Activated T-cell treated with anti-CD3 and anti-CD28 coated beads, Interleukin-2, amount 50 U/mL, for 24 hours (primary cell): ENCODE results near the gene PFKFB4.

Experiments used
- DNase-seq: peaks from one replicate; pipeline ENCODE4 v3.0.0-alpha.2; 2020
- H3K27ac Mint-ChIP-seq: 2 replicates; pipeline ENCODE4 v1.8.0; 2020; ENCODE audit warnings: mild to moderate bottlenecking, mixed read lengths
- H3K27me3 Mint-ChIP-seq: 2 replicates; pipeline ENCODE4 v1.8.0; 2020; ENCODE audit warnings: mixed read lengths
- H3K36me3 Mint-ChIP-seq: 2 replicates; pipeline ENCODE4 v1.8.0; 2020; ENCODE audit warnings: low read depth, mixed read lengths
- H3K4me1 Mint-ChIP-seq: 2 replicates; pipeline ENCODE4 v1.8.0; 2020; ENCODE audit warnings: low read depth, mixed read lengths
- H3K4me3 Mint-ChIP-seq: 2 replicates; pipeline ENCODE4 v1.8.0; 2020; ENCODE audit warnings: mild to moderate bottlenecking, moderate library complexity, mixed read lengths
- H3K9me3 Mint-ChIP-seq: 2 replicates; pipeline ENCODE4 v1.8.0; 2020; ENCODE audit warnings: mixed read lengths

PFKFB4 gene

GRCh38 chr3:48569808-48570450, 13.3 kb upstream of the PFKFB4 start:
- Mint-ChIP-seq H3K9me3 (no peaks in the 10 kb centered on the region), H3K27ac (no peak overlapping the region), H3K36me3 (no peaks in the 10 kb centered on the region), H3K27me3 (no peaks in the 10 kb centered on the region), H3K4me3 (no peak overlapping the region), H3K4me1 (peaks cover 3% of the 10 kb centered on the region)
- DNase-seq: no peak

GRCh38 chr3:48569400-48569799, 12.8 kb upstream of the PFKFB4 start:
- DNase-seq: no peak
- H3K4me1 Mint-ChIP-seq: peaks cover 3% of the 10 kb centered on the region
- no peak overlapping the region for H3K27ac Mint-ChIP-seq
- no peak overlapping the region for H3K4me3 Mint-ChIP-seq
- H3K36me3 Mint-ChIP-seq: no peaks in the 10 kb centered on the region
- H3K9me3 Mint-ChIP-seq: no peaks in the 10 kb centered on the region
- H3K27me3 Mint-ChIP-seq: no peaks in the 10 kb centered on the region

GRCh38 chr3:48568476-48568875, 11.9 kb upstream of the PFKFB4 start:
- Mint-ChIP-seq H3K9me3 (no peaks in the 10 kb centered on the region), H3K4me1 (peaks cover 8% of the 10 kb centered on the region), H3K4me3 (no peak overlapping the region), H3K27ac (no peak overlapping the region), H3K27me3 (no peaks in the 10 kb centered on the region), H3K36me3 (no peaks in the 10 kb centered on the region)
- no peak for DNase-seq

- no peaks in the 10 kb centered on the region for H3K27me3 Mint-ChIP-seq
- H3K4me1 Mint-ChIP-seq: peaks cover 8% of the 10 kb centered on the region
- H3K4me3 Mint-ChIP-seq: no peak overlapping the region
- H3K27ac Mint-ChIP-seq: no peak overlapping the region
- no peak for DNase-seq
- no peaks in the 10 kb centered on the region for H3K9me3 Mint-ChIP-seq
- H3K36me3 Mint-ChIP-seq: no peaks in the 10 kb centered on the region
These were observed 10.9 kb upstream of the PFKFB4 start for GRCh38 chr3:48567500-48567899.

- H3K9me3 Mint-ChIP-seq: no peaks in the 10 kb centered on the region
- no peak overlapping the region for H3K27ac Mint-ChIP-seq
- H3K36me3 Mint-ChIP-seq: no peaks in the 10 kb centered on the region
These were observed 10.5 kb upstream of the PFKFB4 start for GRCh38 chr3:48567090-48567489.

GRCh38 chr3:48566401-48566760, 9.8 kb upstream of the PFKFB4 start:
- Mint-ChIP-seq H3K27ac (no peak overlapping the region), H3K4me1 (peaks cover 8% of the 10 kb centered on the region), H3K27me3 (no peaks in the 10 kb centered on the region), H3K9me3 (no peaks in the 10 kb centered on the region), H3K4me3 (no peak overlapping the region), H3K36me3 (no peaks in the 10 kb centered on the region)
- DNase-seq: no peak

More at GRCh38 chr3:48567090-48567489, 10.5 kb upstream of the PFKFB4 start:
- no peaks in the 10 kb centered on the region for H3K27me3 Mint-ChIP-seq
- DNase-seq: no peak
- no peak overlapping the region for H3K4me3 Mint-ChIP-seq
- peaks cover 8% of the 10 kb centered on the region for H3K4me1 Mint-ChIP-seq

- Mint-ChIP-seq H3K27me3 (no peaks in the 10 kb centered on the region), H3K9me3 (no peaks in the 10 kb centered on the region), H3K36me3 (no peaks in the 10 kb centered on the region), H3K27ac (no peak overlapping the region), H3K4me3 (no peak overlapping the region), H3K4me1 (peaks cover 8% of the 10 kb centered on the region)
- no peak for DNase-seq
These were observed 9.2 kb upstream of the PFKFB4 start for GRCh38 chr3:48565591-48566400.

- Mint-ChIP-seq H3K9me3 (no peaks in the 10 kb centered on the region), H3K4me3 (no peak overlapping the region), H3K27ac (no peak overlapping the region)
These were observed 8.6 kb upstream of the PFKFB4 start for GRCh38 chr3:48565186-48565585.

GRCh38 chr3:48564667-48565066, 8.1 kb upstream of the PFKFB4 start:
- Mint-ChIP-seq H3K4me3 (no peak overlapping the region), H3K27me3 (no peaks in the 10 kb centered on the region), H3K4me1 (peaks cover 8% of the 10 kb centered on the region), H3K36me3 (no peaks in the 10 kb centered on the region), H3K9me3 (no peaks in the 10 kb centered on the region), H3K27ac (no peak overlapping the region)
- no peak for DNase-seq

More at GRCh38 chr3:48565186-48565585, 8.6 kb upstream of the PFKFB4 start:
- Mint-ChIP-seq H3K27me3 (no peaks in the 10 kb centered on the region), H3K36me3 (no peaks in the 10 kb centered on the region), H3K4me1 (peaks cover 8% of the 10 kb centered on the region)
- DNase-seq: no peak

- Mint-ChIP-seq H3K9me3 (no peaks in the 10 kb centered on the region), H3K4me1 (peaks cover 8% of the 10 kb centered on the region), H3K27ac (no peak overlapping the region), H3K4me3 (no peak overlapping the region), H3K27me3 (no peaks in the 10 kb centered on the region), H3K36me3 (no peaks in the 10 kb centered on the region)
- DNase-seq: peak; percentile 46
These were observed 7.4 kb upstream of the PFKFB4 start for GRCh38 chr3:48564022-48564421.

- H3K36me3 Mint-ChIP-seq: no peaks in the 10 kb centered on the region
- H3K4me3 Mint-ChIP-seq: no peak within 1 kb of the TSS
- no peaks in the 10 kb centered on the region for H3K27me3 Mint-ChIP-seq
- H3K9me3 Mint-ChIP-seq: no peaks in the 10 kb centered on the region
- peaks cover 8% of the 10 kb centered on the region for H3K4me1 Mint-ChIP-seq
- DNase-seq: no peak
- H3K27ac Mint-ChIP-seq: peak within 1 kb of the TSS; percentile 31
These were observed 6.8 kb upstream of the PFKFB4 start, which contains the start of gene UCN2 for GRCh38 chr3:48563382-48563918. Gene UCN2, minus strand, starts transcription at chr3:48563781. Its CDS starts 657 bp downstream, at chr3:48563124.

- Mint-ChIP-seq H3K27ac (no peak overlapping the region), H3K4me1 (peaks cover 12% of the 10 kb centered on the region), H3K9me3 (no peaks in the 10 kb centered on the region), H3K36me3 (no peaks in the 10 kb centered on the region), H3K4me3 (no peak overlapping the region), H3K27me3 (no peaks in the 10 kb centered on the region)
- DNase-seq: no peak
These were observed 5.9 kb upstream of the PFKFB4 start for GRCh38 chr3:48562367-48563095.

GRCh38 chr3:48561045-48561736, 4.6 kb upstream of the PFKFB4 start:
- H3K36me3 Mint-ChIP-seq: peaks cover 2% of the 10 kb centered on the region
- no peak overlapping the region for H3K27ac Mint-ChIP-seq
- no peaks in the 10 kb centered on the region for H3K9me3 Mint-ChIP-seq
- no peaks in the 10 kb centered on the region for H3K27me3 Mint-ChIP-seq
- H3K4me1 Mint-ChIP-seq: peaks cover 19% of the 10 kb centered on the region
- H3K4me3 Mint-ChIP-seq: no peak overlapping the region
- no peak for DNase-seq

GRCh38 chr3:48560648-48561018, 4.0 kb upstream of the PFKFB4 start:
- Mint-ChIP-seq H3K27me3 (no peaks in the 10 kb centered on the region), H3K4me3 (no peak overlapping the region), H3K4me1 (peaks cover 19% of the 10 kb centered on the region), H3K36me3 (peaks cover 2% of the 10 kb centered on the region), H3K9me3 (no peaks in the 10 kb centered on the region), H3K27ac (no peak overlapping the region)
- DNase-seq: no peak
